Measurements from ENCODE around the gene ASCC1.
"Not testable (repeated sequence)": the region's sequence is repeated elsewhere in the genome, so short reads cannot be mapped to it uniquely, and the experiment has no call there.

ASCC1 gene

GRCh38 chr10:72123616-72124015 lies 92.5 kb downstream of the ASCC1 start:
- no peak for DNase-seq

DNA sequence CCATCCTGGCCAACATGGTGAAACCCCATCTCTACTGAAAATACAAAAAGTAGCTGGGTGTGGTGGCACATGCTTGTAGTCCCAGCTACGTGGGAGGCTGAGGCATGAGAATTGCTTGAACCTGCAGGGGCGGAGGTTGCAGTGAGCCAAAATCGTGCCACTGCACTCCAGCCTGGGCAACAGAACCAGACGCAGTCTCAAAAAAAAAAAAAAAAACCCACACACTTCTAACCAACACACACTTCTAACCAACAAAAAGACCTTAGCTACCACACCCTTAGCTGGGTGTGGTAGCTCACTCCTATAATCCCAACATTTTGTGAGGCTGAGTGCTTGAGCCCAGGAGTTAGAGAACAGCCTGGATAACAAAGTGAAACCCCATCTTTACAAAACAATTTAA lies 93.9 kb downstream of the ASCC1 start:
- DNase-seq = no peak

GRCh38 chr10:72121389-72121788 lies 94.7 kb downstream of the ASCC1 start:
- DNase-seq = no peak

- no peak for DNase-seq
Measured at GRCh38 chr10:72116372-72116771, 99.7 kb downstream of the ASCC1 start.

DNA sequence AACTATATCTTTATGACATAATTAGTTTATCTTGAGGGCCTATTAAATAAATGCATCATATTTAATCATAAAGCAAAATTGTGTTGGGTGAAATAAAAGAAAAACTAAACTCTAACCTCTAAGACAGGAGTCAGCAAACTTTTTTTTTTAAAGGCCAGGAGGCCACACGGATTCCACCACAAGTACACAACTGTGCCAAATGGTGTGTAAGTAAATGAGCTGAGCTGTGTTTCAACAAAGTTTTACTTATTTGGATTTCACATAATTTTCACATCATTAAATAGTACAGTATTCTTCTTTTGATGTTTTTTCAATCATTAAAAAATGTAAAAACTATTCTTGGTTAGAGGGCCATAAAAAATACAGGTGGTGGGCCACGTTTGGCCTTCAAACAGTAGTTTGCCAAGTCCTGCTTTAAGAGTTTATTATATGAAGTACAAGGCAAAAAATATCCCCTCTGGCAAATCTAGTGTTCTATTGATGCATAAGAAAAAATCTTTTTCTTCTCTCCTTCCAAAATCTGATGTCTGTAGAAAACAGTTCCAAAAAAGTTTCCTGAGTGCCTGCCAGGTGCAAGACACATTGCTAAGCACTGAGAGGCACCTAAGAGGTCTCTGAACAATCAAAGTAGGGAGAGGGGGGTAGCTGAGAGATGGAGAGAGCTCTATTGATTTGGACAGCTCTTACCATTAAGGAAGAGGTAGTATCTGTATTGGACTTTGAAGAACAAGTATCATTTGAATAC lies 101.2 kb downstream of the ASCC1 start:
- DNase-seq = no peak

- no peak for DNase-seq
Measured at GRCh38 chr10:72110673-72111401, 105.2 kb downstream of the ASCC1 start.

- DNase-seq = no peak
Measured at GRCh38 chr10:72109636-72110157, 106.4 kb downstream of the ASCC1 start.

DNA sequence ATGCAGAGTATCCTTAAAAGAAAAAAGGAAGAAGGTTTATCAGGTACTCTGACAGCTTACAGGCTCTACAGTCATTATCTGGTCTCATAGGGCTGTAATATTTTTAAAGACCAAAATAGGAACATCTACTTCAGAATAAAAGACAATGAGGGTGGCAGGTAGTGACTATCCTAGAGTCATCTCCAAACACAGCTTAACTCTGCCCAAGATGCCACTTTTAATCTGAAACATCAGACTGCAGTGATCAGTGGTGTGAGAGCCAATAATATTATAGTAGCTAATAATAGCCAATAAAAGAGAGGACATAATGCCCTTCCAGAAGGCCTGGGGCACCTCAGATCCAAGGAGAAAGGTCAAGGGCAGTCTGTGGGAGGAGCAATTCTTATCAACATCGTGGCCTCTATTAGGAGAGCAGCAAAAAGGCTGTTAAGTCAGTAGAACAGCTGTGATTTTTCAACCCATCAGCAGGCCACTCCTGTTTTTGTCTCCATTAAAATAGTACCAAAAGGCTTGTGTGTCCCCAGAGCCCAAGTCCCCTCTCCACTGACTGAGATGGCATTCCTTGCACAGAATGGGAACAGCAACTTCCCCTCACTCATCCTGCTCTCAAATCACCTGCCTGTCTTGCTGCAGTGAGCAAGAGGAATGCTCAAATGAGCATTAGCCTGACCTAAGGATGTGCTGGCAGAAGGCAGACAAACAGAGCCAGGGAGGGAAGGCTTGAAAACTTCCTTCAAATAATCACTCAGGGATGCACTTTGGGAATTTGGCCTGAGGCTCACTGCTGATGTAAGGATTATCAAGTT lies 107.0 kb downstream of the ASCC1 start:
- no peak for DNase-seq

DNA sequence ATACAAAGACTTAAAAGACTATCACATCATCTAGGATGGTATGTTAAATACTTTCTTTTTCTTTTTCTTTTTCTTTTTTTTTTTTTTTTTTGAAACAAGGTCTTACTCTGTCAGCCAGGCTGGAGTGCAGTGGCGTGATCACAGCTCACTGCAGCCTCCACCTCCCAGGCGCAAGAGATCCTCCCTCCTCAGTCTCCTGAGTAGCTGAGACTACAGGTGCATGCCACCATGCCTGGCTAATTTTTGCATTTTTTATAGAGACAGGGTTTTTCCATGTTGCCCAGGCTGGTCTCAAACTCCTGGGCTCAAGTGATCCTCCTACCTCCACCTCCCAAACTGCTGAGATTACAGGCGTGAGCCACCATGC lies 108.1 kb downstream of the ASCC1 start:
- DNase-seq = not testable (repeated sequence)

GRCh38 chr10:72107325-72108003 lies 108.6 kb downstream of the ASCC1 start:
- no peak for DNase-seq

GRCh38 chr10:72106896-72107295 lies 109.2 kb downstream of the ASCC1 start:
- DNase-seq = no peak

DNA sequence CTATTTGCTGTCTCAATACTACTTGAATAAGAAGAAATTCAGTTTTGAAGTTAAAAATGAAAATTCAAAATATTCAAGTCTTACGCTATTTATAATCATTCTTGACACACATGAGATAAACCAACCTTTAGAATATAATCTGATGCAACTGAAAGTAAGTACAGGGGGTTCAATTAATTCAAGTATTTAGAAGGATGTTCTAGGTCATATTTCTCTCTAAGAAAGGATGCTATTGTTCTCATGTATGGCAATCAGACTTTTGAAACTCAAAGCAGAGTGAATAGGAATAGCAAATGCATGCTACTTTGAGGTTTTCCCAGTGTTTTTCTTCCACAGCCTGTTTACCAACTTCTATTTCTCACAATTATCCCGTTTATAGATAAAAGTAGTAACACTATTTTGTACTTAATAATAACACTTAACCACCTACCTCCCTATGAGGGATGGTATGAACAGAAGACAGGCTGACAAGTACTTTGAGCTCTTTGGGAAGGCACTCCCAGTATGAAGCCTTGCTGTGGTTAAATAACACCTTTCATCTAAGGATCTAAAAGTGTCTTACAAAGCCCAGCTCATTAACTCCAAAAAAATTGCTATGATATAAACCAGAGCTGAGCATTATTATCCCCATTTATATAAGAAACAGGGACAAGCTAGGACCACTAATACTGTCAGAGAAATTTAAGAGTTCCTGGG lies 109.8 kb downstream of the ASCC1 start:
- no peak for DNase-seq

GRCh38 chr10:72105710-72106109 lies 110.4 kb downstream of the ASCC1 start:
- no peak for DNase-seq

DNA sequence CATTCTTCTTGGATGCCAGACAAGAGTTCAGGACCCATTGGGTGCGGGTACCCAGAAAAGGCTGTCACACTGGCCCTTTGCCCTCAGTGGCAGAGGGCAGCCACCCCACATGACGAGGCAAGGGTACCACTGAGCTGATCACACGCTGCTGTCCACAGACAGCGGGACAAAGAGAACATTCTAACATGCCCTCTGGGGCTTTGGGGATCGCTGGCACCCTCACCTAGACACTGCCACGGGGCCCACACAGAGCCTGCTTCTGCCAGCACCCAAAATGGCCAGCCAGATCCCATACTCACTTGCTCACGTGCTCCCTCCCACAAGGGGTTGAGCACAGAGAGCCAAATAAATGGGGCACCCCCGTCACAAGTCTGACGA lies 111.0 kb downstream of the ASCC1 start:
- DNase-seq = no peak

DNA sequence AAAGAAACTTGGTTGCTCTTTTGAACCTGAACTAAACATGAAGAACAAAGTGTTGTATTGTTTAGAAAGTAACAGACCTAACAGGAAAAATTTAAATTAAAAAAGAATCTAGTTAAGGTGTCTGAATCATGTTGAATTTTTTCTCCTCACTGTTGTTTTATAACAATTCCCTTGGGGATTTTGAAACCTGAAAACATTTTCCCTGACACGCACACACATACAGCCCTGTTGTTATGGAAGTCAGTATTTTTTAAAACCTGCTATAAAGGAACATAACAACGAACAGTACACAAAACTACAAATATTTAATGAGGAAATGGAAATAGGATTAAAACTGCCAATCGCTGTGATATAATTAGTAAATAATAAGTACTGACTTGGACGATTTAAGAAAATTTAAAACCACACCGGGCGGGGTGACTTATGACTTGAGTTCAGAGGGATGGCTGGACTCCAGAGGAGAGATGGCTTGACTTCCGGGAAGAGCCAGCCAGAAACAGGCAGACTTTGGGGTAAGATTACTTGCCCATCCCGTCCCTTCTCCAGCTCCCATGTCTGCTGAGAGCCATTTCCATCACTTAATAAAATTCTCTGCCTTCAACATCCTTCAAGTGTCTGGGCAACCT lies 111.5 kb downstream of the ASCC1 start:
- DNase-seq = no peak

- DNase-seq = no peak
Measured at GRCh38 chr10:72099600-72099921, 116.5 kb downstream of the ASCC1 start.

- no peak for DNase-seq
Measured at GRCh38 chr10:72098836-72099599, 117.1 kb downstream of the ASCC1 start.

DNA sequence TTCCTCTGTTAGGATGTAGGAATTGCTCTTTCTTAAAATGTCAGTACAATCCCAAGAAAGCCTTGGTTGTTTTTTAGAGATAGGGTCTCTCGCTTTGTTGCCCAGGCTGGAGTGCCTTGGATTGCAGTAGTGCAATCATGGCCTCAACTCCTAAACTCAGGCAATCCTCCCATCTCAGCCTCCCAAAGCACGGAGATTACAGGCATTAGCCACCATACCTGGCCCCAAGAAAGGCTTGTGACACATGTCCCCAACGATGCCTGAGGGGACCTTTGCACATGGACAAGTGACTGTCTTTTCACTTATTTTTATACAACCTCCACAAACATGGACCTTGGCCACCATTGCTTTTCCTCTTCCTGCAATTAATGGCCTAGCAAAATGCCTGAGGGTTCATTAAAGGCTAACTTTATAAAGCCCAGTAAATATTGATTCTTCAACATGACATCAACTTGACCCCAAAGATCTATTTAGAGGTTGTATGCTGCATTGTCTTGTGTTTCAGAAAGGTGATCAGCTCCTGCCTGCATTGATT lies 117.7 kb downstream of the ASCC1 start:
- no peak for DNase-seq

GRCh38 chr10:72097448-72098300 lies 118.4 kb downstream of the ASCC1 start:
- no peak for DNase-seq
